ENCODE results near the gene OVOL1. TPM values are rescaled to one million over a fixed set of nuclear protein-coding genes. Genes with fewer than 3 reads are reported as not detected.

OVOL1 gene
- polyA plus RNA-seq, 2 donors: 38.2 to 49.9 TPM

DNA sequence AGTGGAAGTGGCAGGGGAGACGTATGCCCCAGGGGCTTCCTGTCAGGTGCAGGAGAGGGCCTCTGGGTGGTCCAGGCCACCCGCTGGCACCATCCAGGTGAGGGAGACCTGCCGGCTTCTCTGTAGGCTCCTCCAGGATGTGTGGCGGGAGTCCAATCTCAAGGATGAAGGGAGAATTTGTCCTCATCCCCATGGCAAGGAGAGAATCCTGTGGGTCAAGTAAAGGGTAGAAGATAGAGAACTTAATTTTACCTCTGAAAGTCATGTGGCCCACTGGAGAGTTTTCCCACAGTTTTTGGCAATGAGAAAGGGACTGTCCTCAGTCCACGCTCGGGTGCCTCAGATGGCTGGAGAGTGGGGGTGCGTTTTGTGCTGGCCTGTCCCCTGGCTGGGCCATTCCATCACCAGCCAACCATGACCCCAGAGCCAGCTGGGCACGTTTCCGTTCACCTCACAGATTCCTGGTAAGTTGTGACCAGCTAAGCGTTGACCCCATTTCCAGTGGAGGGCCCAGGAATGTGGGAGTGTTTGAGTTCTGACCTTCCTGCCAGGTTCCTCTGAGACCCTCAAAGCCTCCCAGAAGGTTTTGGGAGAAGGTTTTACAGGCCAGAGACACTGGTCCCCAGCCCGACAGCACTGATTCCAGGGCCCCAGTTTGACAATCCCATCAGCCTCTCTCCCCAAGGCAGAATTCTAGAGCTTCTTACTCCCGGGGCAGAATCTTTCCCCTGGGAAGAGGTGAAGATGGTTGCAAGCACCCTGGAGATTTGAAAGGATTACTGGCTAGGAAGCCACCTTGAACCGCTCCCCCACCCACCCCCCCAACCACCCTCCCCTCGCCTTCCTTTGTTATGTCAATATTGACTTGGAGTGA is 2.6 kb downstream of the OVOL1 start:
- Histone ChIP-seq H3K4me1 (ENCODE audit: control insufficient read depth in 2 of 2, insufficient read depth in 2 of 2, low read length in 1 of 2) (peaks cover 8 to 43% of the 10 kb centered on the region in 2 donors), H3K9me3 (ENCODE audit: control insufficient read depth in 2 of 2, insufficient read depth in 1 of 2, low read depth in 1 of 2, low read length in 1 of 2) (no peaks in the 10 kb centered on the region), H3K4me3 (ENCODE audit: low read depth in 1 of 2, low read length in 2 of 2) (peak overlapping the region; percentile 79 to 87), H3K27ac (ENCODE audit: low read depth in 2 of 2, low read length in 1 of 2) (peak overlapping the region; percentile 94 to 95), H3K36me3 (ENCODE audit: control insufficient read depth in 2 of 2, insufficient read depth in 2 of 2, low read length in 1 of 2) (peaks cover 0 to 10% of the 10 kb centered on the region in 2 donors), H3K27me3 (ENCODE audit: control insufficient read depth in 1 of 2, insufficient read depth in 2 of 2, low read length in 2 of 2) (no peaks in the 10 kb centered on the region)
- WGBS, 2 donors: 68 to 71% methylated on average over 14 of the region's 14 CpGs

DNA sequence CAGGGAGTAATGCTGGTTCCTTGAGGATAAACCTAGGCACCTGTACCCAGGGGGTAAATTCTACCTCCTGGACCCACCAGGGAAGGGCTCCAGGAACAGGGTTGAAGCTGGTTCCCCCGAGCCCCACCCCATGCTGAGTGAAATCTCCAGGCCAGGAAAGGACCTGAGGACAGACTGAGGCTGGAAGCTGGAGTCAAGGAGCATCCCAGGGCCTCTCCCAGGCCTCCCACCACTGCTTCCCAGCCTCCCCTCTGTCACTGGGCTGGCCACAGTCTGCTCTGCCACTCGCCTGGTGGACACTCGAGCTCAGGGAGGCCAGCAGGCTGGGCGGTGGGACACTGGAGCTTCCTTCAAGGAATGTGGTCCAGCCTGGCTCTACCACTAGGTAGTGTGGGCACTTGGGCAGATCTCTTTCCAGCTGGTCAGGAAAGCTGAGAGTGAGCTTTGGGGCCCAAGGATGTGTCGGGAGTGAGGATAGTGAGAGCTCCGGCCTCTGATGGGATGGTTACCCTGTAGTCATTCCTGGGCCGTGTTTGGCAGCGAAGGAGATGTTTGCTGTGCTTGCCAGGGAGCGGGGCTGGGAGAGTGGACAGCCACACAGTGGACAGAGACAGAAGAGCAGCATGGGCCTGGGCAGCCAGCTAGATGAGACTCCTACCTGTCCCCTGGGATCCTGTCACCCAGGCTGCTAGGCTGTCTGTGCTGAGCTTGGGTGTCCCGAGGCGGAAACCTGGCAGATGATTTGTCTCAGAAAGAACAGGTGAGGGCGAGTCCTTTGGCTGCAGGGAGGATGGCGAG is 3.4 kb downstream of the OVOL1 start:
- H3K4me1 ChIP-seq (ENCODE audit: control insufficient read depth in 2 of 2, insufficient read depth in 2 of 2, low read length in 1 of 2): peaks cover 8 to 45% of the 10 kb centered on the region in 2 donors
- no peaks in the 10 kb centered on the region for H3K9me3 ChIP-seq (ENCODE audit: control insufficient read depth in 2 of 2, insufficient read depth in 1 of 2, low read depth in 1 of 2, low read length in 1 of 2)
- no peaks in the 10 kb centered on the region for H3K27me3 ChIP-seq (ENCODE audit: control insufficient read depth in 1 of 2, insufficient read depth in 2 of 2, low read length in 2 of 2)
- peaks cover 0 to 17% of the 10 kb centered on the region in 2 donors for H3K36me3 ChIP-seq (ENCODE audit: control insufficient read depth in 2 of 2, insufficient read depth in 2 of 2, low read length in 1 of 2)
- WGBS, 2 donors: 60 to 61% methylated on average over 13 of the region's 13 CpGs
- H3K27ac ChIP-seq (ENCODE audit: low read depth in 2 of 2, low read length in 1 of 2): peak overlapping the region; percentile 94 to 95
- H3K4me3 ChIP-seq (ENCODE audit: low read depth in 1 of 2, low read length in 2 of 2): peak overlapping the region; percentile 39 to 87

DNA sequence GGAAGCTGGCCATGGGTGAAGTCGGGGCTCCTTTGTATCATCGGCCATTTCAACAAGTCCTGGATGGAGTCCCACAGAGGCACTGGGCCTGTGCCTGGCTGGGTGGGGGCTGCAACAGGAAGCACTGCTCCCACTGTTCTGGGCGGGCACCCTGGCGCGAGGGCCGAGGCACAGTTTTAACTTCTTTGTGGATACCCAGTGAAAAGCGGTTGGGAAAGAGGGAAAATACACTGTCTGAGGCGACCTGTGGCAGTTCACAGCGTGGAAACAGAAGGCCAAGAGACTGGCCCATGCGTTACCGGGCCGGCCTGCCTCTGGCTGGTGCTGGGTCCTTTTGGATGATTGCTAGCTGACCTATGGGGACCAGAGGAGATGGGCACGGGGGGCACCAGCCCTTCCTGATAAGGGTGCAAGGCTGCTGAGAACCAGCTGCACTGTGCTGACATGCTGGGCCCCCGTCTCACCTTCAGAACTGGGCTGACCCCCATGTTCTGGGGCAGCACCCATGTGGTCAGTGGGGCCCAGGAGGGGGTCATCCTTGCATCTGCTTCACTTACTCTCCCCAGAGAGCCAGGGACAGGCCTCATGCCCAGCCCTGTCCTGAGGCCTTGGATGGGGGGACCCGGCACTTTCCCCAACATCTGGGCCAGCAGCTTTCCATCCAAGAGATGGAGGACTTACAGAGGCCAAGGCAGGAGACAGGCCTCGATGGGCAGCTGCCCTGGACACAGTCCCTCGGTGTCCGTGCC is 4.2 kb downstream of the OVOL1 start:
- peak overlapping the region; percentile 39 to 87 for H3K4me3 ChIP-seq (ENCODE audit: low read depth in 1 of 2, low read length in 2 of 2)
- 67 to 71% methylated on average over 18 of the region's 18 CpGs for WGBS, 2 donors
- peaks cover 0 to 18% of the 10 kb centered on the region in 2 donors for H3K36me3 ChIP-seq (ENCODE audit: control insufficient read depth in 2 of 2, insufficient read depth in 2 of 2, low read length in 1 of 2)
- no peaks in the 10 kb centered on the region for H3K27me3 ChIP-seq (ENCODE audit: control insufficient read depth in 1 of 2, insufficient read depth in 2 of 2, low read length in 2 of 2)
- H3K27ac ChIP-seq (ENCODE audit: low read depth in 2 of 2, low read length in 1 of 2): peak overlapping the region; percentile 94 to 95
- H3K9me3 ChIP-seq (ENCODE audit: control insufficient read depth in 2 of 2, insufficient read depth in 1 of 2, low read depth in 1 of 2, low read length in 1 of 2): no peaks in the 10 kb centered on the region
- peaks cover 4 to 41% of the 10 kb centered on the region in 2 donors for H3K4me1 ChIP-seq (ENCODE audit: control insufficient read depth in 2 of 2, insufficient read depth in 2 of 2, low read length in 1 of 2)

DNA sequence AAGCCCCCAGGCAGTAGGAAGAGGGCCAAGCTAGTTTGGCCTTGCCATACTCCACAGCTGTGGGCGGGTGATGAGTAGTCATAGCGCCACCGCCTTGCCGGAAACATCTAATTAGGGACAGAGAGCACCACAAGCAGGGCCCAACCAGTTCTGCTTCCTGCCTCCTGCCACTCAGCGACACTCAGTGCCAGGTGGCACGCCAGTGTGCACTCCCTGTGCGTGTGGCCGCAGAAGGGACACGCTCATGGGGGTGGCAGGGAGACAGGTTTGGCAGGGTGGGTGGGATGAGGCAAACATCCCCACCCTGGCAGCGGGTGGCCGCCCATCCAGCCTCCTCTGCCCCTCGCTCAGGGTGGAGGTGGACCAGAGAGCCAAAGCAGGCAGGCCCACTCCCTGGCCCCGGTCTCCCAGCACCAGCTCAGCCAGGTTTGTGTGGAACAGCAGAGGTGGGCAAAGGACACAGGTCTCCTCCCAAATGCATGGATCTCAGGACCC is 4.9 kb downstream of the OVOL1 start:
- H3K27ac ChIP-seq (ENCODE audit: low read depth in 2 of 2, low read length in 1 of 2): peak overlapping the region; percentile 94 to 95
- H3K4me3 ChIP-seq (ENCODE audit: low read depth in 1 of 2, low read length in 2 of 2): peak overlapping the region; percentile 39 to 87
- WGBS, 2 donors: 45 to 54% methylated on average over 13 of the region's 13 CpGs
- H3K27me3 ChIP-seq (ENCODE audit: control insufficient read depth in 1 of 2, insufficient read depth in 2 of 2, low read length in 2 of 2): no peaks in the 10 kb centered on the region
- H3K36me3 ChIP-seq (ENCODE audit: control insufficient read depth in 2 of 2, insufficient read depth in 2 of 2, low read length in 1 of 2): peaks cover 0 to 20% of the 10 kb centered on the region in 2 donors
- no peaks in the 10 kb centered on the region for H3K9me3 ChIP-seq (ENCODE audit: control insufficient read depth in 2 of 2, insufficient read depth in 1 of 2, low read depth in 1 of 2, low read length in 1 of 2)
- H3K4me1 ChIP-seq (ENCODE audit: control insufficient read depth in 2 of 2, insufficient read depth in 2 of 2, low read length in 1 of 2): peaks cover 4 to 41% of the 10 kb centered on the region in 2 donors

DNA sequence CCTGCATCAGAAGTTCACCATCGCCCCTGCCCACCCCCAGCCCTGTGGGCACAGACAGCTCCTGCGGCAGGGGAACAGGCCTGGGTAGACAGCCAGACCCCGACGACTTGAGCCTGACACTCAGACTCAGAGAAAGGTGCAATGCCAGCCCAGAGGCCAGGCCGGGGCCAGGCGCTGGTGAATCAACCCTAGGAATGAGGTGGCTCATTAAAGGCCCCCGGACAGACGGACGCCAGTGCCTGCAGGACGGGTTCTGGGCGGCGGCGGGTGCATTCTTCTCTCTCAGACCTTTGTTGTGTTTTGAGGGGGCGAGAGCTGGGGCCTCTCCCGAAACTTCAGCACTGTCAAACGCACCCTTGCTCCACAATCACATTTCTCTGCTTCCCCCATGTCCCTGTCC is 5.6 kb downstream of the OVOL1 start:
- 52 to 60% methylated on average over 16 of the region's 16 CpGs for WGBS, 2 donors
- peaks cover 2 to 37% of the 10 kb centered on the region in 2 donors for H3K4me1 ChIP-seq (ENCODE audit: control insufficient read depth in 2 of 2, insufficient read depth in 2 of 2, low read length in 1 of 2)
- no peaks in the 10 kb centered on the region for H3K27me3 ChIP-seq (ENCODE audit: control insufficient read depth in 1 of 2, insufficient read depth in 2 of 2, low read length in 2 of 2)
- H3K9me3 ChIP-seq (ENCODE audit: control insufficient read depth in 2 of 2, insufficient read depth in 1 of 2, low read depth in 1 of 2, low read length in 1 of 2): no peaks in the 10 kb centered on the region
- H3K27ac ChIP-seq (ENCODE audit: low read depth in 2 of 2, low read length in 1 of 2): peak overlapping the region; percentile 94 to 95
- H3K36me3 ChIP-seq (ENCODE audit: control insufficient read depth in 2 of 2, insufficient read depth in 2 of 2, low read length in 1 of 2): peaks cover 0 to 22% of the 10 kb centered on the region in 2 donors
- H3K4me3 ChIP-seq (ENCODE audit: low read depth in 1 of 2, low read length in 2 of 2): peak overlapping the region; percentile 39 to 87

DNA sequence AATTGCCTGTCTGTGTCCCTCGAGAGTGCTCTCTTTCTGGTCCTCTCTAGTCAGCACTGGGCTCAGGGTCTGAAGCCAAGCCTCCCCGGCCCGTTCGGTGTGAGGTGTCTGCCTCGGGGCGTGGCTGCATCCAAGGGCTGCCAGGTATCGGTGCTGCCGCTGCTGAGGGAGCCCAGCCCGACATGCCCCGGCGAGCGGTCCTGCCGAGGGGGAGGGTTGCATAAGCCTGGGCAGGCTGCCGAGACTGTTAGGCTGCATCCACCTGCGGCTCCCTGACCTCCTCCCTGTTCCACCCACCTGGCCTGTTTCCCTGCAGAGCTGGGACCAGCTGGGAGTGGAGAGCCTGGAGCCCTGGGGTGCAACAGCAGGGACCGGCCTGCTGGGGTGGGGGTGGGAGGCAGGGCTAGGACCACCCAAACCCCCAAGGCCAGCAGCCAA is 6.3 kb downstream of the OVOL1 start:
- H3K27me3 ChIP-seq (ENCODE audit: control insufficient read depth in 1 of 2, insufficient read depth in 2 of 2, low read length in 2 of 2): no peaks in the 10 kb centered on the region
- H3K27ac ChIP-seq (ENCODE audit: low read depth in 2 of 2, low read length in 1 of 2): peak overlapping the region; percentile 94 to 95
- peak overlapping the region in 1 of 2 donors; percentile 87 for H3K4me3 ChIP-seq (ENCODE audit: low read depth in 1 of 2, low read length in 2 of 2)
- peaks cover 0 to 27% of the 10 kb centered on the region in 2 donors for H3K36me3 ChIP-seq (ENCODE audit: control insufficient read depth in 2 of 2, insufficient read depth in 2 of 2, low read length in 1 of 2)
- H3K4me1 ChIP-seq (ENCODE audit: control insufficient read depth in 2 of 2, insufficient read depth in 2 of 2, low read length in 1 of 2): peaks cover 0 to 39% of the 10 kb centered on the region in 2 donors
- WGBS, 2 donors: 33 to 36% methylated on average over 16 of the region's 16 CpGs
- H3K9me3 ChIP-seq (ENCODE audit: control insufficient read depth in 2 of 2, insufficient read depth in 1 of 2, low read depth in 1 of 2, low read length in 1 of 2): no peaks in the 10 kb centered on the region

GRCh38 chr11:65793625-65794400 is 7.0 kb downstream of the OVOL1 start:
- Histone ChIP-seq H3K4me1 (ENCODE audit: control insufficient read depth in 2 of 2, insufficient read depth in 2 of 2, low read length in 1 of 2) (peaks cover 0 to 39% of the 10 kb centered on the region in 2 donors), H3K4me3 (ENCODE audit: low read depth in 1 of 2, low read length in 2 of 2) (peak overlapping the region in 1 of 2 donors; percentile 87), H3K36me3 (ENCODE audit: control insufficient read depth in 2 of 2, insufficient read depth in 2 of 2, low read length in 1 of 2) (peaks cover 0 to 27% of the 10 kb centered on the region in 2 donors), H3K27me3 (ENCODE audit: control insufficient read depth in 1 of 2, insufficient read depth in 2 of 2, low read length in 2 of 2) (no peaks in the 10 kb centered on the region), H3K9me3 (ENCODE audit: control insufficient read depth in 2 of 2, insufficient read depth in 1 of 2, low read depth in 1 of 2, low read length in 1 of 2) (no peaks in the 10 kb centered on the region), H3K27ac (ENCODE audit: low read depth in 2 of 2, low read length in 1 of 2) (peak overlapping the region; percentile 65 to 94)
- 63 to 73% methylated on average over 29 of the region's 29 CpGs for WGBS, 2 donors

DNA sequence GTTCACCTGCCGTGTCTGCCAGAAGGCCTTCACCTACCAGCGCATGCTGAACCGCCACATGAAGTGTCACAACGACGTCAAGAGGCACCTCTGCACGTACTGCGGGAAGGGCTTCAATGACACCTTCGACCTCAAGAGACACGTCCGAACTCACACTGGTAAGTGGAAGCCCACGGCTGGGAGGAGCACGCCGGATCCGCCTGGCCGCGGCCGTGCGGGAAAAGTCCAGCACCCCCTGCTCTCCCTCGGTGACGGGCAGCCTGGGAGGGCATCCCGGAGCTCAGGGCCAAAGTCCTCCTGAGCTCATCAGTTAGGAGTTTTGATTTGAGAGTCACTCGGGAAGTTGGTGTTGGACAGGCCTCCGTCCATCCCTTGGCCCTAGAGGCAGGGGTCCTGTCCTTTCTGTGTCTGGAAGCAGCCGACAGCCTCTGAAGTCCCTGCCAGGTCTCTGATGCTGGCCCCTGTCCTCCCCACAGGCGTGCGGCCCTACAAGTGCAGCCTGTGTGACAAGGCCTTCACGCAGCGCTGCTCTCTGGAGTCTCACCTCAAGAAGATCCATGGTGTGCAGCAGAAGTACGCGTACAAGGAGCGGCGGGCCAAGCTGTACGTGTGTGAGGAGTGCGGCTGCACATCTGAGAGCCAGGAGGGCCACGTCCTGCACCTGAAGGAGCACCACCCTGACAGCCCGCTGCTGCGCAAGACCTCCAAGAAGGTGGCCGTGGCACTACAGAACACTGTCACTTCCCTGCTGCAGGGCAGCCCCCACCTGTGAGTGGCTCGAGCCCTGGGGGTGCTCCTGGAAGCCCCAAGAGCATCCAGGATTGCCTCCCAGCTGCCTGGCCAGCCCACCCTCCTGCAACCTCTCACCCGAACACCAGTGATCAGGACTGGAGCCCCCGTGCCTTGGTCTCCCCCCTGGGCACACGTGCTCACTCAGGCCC is 8.0 kb downstream of the OVOL1 start:
- Histone ChIP-seq H3K27me3 (ENCODE audit: control insufficient read depth in 1 of 2, insufficient read depth in 2 of 2, low read length in 2 of 2) (no peaks in the 10 kb centered on the region), H3K9me3 (ENCODE audit: control insufficient read depth in 2 of 2, insufficient read depth in 1 of 2, low read depth in 1 of 2, low read length in 1 of 2) (no peaks in the 10 kb centered on the region), H3K27ac (ENCODE audit: low read depth in 2 of 2, low read length in 1 of 2) (no peak overlapping the region), H3K36me3 (ENCODE audit: control insufficient read depth in 2 of 2, insufficient read depth in 2 of 2, low read length in 1 of 2) (peaks cover 0 to 27% of the 10 kb centered on the region in 2 donors), H3K4me3 (ENCODE audit: low read depth in 1 of 2, low read length in 2 of 2) (no peak overlapping the region), H3K4me1 (ENCODE audit: control insufficient read depth in 2 of 2, insufficient read depth in 2 of 2, low read length in 1 of 2) (peaks cover 0 to 37% of the 10 kb centered on the region in 2 donors)
- WGBS, 2 donors: 89 to 91% methylated on average over 42 of the region's 42 CpGs

Measured in esophagus (tissue), 2 donors.